HL-60 (cell line): ENCODE results near the gene ENTHD1.

Experiments used
- CTCF ChIP-seq: IDR thresholded peaks from one replicate; pipeline ENCODE4 v1.5.1; 2011; ENCODE audit warnings: low read length, control low read depth, inconsistent platforms; ENCODE audit not compliant: insufficient read depth
- GABPA ChIP-seq: IDR thresholded peaks from 2 replicates; pipeline ENCODE4 v1.6.1; 2012; ENCODE audit warnings: low read depth
- POLR2AphosphoS5 ChIP-seq: IDR thresholded peaks from 2 replicates; pipeline ENCODE4 v1.6.1; 2012; ENCODE audit warnings: low read depth
- TF ChIP-seq, protein P1 (sequence below): IDR thresholded peaks from 2 replicates; pipeline ENCODE4 v1.6.1; 2012; ENCODE audit warnings: low read depth; ENCODE audit not compliant: insufficient replicate concordance

DNA sequence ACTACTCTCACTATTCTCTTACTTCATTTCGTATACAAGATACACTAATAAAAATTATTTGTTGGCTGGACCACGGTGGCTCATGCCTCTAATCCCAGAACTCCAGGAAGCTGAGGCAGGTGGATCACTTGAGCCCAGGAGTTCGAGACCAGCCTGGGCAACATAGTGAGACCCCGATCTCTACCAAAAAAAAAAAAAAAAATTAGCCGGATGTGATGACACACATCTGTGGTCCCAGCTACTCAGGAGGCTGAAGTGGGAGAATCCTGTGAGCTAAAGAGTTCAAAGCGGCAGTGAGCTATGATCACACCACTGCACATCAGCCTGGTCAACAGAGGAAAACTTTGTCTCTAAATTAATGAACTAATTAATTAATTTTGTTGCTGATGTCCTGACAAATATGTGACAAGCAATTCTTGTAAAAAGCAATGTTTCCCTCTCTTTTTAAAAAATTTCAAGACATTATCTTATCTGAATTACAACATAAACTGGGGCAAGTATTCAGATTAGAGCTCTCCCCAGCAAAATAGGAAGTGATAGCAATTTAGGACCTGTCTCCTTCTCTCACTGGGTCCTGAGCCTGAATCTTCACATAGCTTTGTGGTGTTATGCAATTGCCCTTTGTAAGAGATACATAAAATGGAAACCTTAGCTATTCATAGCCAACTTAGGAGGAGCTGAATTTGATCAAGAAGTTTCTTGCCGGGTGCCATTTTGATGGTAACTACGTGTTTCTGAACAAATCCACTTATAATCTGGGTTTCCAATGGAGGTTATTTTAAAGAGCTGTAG is 49.1 kb upstream of the ENTHD1 start:
- no peak for TF ChIP-seq CTCF
- TF ChIP-seq POLR2AphosphoS5 = no peak
- no peak for TF ChIP-seq GABPA
- TF ChIP-seq, protein P1, sequence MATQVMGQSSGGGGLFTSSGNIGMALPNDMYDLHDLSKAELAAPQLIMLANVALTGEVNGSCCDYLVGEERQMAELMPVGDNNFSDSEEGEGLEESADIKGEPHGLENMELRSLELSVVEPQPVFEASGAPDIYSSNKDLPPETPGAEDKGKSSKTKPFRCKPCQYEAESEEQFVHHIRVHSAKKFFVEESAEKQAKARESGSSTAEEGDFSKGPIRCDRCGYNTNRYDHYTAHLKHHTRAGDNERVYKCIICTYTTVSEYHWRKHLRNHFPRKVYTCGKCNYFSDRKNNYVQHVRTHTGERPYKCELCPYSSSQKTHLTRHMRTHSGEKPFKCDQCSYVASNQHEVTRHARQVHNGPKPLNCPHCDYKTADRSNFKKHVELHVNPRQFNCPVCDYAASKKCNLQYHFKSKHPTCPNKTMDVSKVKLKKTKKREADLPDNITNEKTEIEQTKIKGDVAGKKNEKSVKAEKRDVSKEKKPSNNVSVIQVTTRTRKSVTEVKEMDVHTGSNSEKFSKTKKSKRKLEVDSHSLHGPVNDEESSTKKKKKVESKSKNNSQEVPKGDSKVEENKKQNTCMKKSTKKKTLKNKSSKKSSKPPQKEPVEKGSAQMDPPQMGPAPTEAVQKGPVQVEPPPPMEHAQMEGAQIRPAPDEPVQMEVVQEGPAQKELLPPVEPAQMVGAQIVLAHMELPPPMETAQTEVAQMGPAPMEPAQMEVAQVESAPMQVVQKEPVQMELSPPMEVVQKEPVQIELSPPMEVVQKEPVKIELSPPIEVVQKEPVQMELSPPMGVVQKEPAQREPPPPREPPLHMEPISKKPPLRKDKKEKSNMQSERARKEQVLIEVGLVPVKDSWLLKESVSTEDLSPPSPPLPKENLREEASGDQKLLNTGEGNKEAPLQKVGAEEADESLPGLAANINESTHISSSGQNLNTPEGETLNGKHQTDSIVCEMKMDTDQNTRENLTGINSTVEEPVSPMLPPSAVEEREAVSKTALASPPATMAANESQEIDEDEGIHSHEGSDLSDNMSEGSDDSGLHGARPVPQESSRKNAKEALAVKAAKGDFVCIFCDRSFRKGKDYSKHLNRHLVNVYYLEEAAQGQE = no peak
